ENCODE measurements around the gene LRMDA.
"Not testable (repeated sequence)": the region's sequence is repeated elsewhere in the genome, so short reads cannot be mapped to it uniquely, and the experiment has no call there.

The LRMDA gene

GRCh38 chr10:76052682-76053503 is 621.5 kb downstream of the LRMDA start:
- DNase-seq: no peak
- Histone ChIP-seq H3K4me3 (ENCODE audit: low read depth, low read length) (no peak overlapping the region), H3K27ac (no peak overlapping the region), H3K9me3 (ENCODE audit: severe bottlenecking) (peaks cover 13% of the 10 kb centered on the region), H3K36me3 (no peaks in the 10 kb centered on the region), H3K27me3 (ENCODE audit: insufficient read depth, low read depth, severe bottlenecking) (no peaks in the 10 kb centered on the region)
- no peak for TF ChIP-seq CTCF (IDR thresholded peaks at IDR 0.05; ENCODE audit: low read depth, low read length)

GRCh38 chr10:76055466-76055865 is 624.0 kb downstream of the LRMDA start:
- Histone ChIP-seq H3K36me3 (no peaks in the 10 kb centered on the region), H3K9me3 (ENCODE audit: severe bottlenecking) (peaks cover 13% of the 10 kb centered on the region), H3K27me3 (ENCODE audit: insufficient read depth, low read depth, severe bottlenecking) (no peaks in the 10 kb centered on the region), H3K27ac (no peak overlapping the region), H3K4me3 (ENCODE audit: low read depth, low read length) (no peak overlapping the region)
- no peak for DNase-seq
- TF ChIP-seq CTCF (IDR thresholded peaks at IDR 0.05; ENCODE audit: low read depth, low read length): no peak

- H3K36me3 ChIP-seq: no peaks in the 10 kb centered on the region
- DNase-seq: no peak
- no peak overlapping the region for H3K27ac ChIP-seq
- no peaks in the 10 kb centered on the region for H3K27me3 ChIP-seq (ENCODE audit: insufficient read depth, low read depth, severe bottlenecking)
- no peak for TF ChIP-seq CTCF (IDR thresholded peaks at IDR 0.05; ENCODE audit: low read depth, low read length)
- peaks cover 13% of the 10 kb centered on the region for H3K9me3 ChIP-seq (ENCODE audit: severe bottlenecking)
- no peak overlapping the region for H3K4me3 ChIP-seq (ENCODE audit: low read depth, low read length)
Measured at GRCh38 chr10:76055963-76056362, 624.5 kb downstream of the LRMDA start.

GRCh38 chr10:76060993-76061392 is 629.6 kb downstream of the LRMDA start:
- H3K9me3 ChIP-seq (ENCODE audit: severe bottlenecking); H3K36me3 ChIP-seq; H3K27ac ChIP-seq; H3K4me3 ChIP-seq (ENCODE audit: low read depth, low read length); H3K27me3 ChIP-seq (ENCODE audit: insufficient read depth, low read depth, severe bottlenecking); DNase-seq: not testable (repeated sequence)

- H3K9me3 ChIP-seq (ENCODE audit: severe bottlenecking): peaks cover 8% of the 10 kb centered on the region
- no peak for TF ChIP-seq CTCF (IDR thresholded peaks at IDR 0.05; ENCODE audit: low read depth, low read length)
- DNase-seq: no peak
- no peaks in the 10 kb centered on the region for H3K36me3 ChIP-seq
- H3K4me3 ChIP-seq (ENCODE audit: low read depth, low read length): no peak overlapping the region
- no peaks in the 10 kb centered on the region for H3K27me3 ChIP-seq (ENCODE audit: insufficient read depth, low read depth, severe bottlenecking)
- H3K27ac ChIP-seq: no peak overlapping the region
Measured at GRCh38 chr10:76066457-76066856, 635.0 kb downstream of the LRMDA start.

GRCh38 chr10:76067447-76067846 is 636.0 kb downstream of the LRMDA start:
- no peaks in the 10 kb centered on the region for H3K36me3 ChIP-seq
- no peak for TF ChIP-seq CTCF (IDR thresholded peaks at IDR 0.05; ENCODE audit: low read depth, low read length)
- no peak for DNase-seq
- no peak overlapping the region for H3K27ac ChIP-seq
- H3K4me3 ChIP-seq (ENCODE audit: low read depth, low read length): no peak overlapping the region
- H3K9me3 ChIP-seq (ENCODE audit: severe bottlenecking): peaks cover 8% of the 10 kb centered on the region
- H3K27me3 ChIP-seq (ENCODE audit: insufficient read depth, low read depth, severe bottlenecking): no peaks in the 10 kb centered on the region

All from WERI-Rb-1 (cell line).